ENCODE results near the gene ENTREP1.

- no peak for TF ChIP-seq CTCF (conservative IDR thresholded peaks at IDR 0.05 in 1 of 2, IDR thresholded peaks at IDR 0.05 in 1 of 2; ENCODE audit: low read depth in 1 of 2, low read length in 2 of 2)
- no peak for TF ChIP-seq EZH2 (IDR thresholded peaks at IDR 0.05; ENCODE audit: low read length, missing control alignments)
Observed at GRCh38 chr9:69299315-69299714, 25.7 kb upstream of the ENTREP1 start.

All from fibroblast of lung (primary cell).